Epidermal melanocyte (primary cell): ENCODE results near the gene CPA1.

Experiments used
- DNase-seq: peaks from one replicate; pipeline ENCODE4 v3.0.0; 2011; ENCODE audit warnings: low spot score; ENCODE audit not compliant: insufficient read length

Gene CPA1

DNA sequence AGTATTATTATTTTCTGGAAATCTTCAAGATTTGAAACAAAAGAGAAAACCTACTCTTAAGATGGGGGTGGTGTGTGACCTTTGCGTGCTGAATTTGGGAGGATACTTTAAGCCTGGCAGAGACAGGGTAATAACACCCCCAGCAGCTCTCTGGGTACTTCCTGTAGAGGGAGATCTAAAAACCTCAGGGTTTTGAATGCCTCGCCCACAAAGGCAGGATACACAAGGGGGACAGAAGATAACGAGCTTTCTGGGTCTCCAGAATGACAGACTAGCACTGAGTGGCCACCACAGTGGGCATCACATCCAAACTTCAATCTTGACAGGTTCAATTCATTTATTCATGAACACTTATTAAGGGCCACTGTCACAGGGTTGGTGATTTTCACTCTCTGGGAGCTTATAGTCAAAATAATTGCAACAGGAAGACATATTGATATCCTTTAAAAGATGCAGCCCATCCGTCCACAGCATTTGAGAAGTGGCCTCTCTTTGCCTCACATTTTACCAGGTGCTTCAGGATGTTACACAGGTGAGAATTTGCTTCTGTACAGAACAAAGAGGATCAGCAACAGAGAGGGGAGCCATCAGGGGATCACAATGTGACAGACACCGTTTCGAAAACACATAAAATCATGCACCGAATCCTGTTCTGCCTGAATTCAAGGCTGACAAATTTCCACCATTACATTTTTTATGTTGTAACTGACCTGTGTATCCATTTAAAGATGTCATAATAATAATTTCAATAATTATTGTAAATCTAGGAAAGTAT, 14.3 kb downstream of the CPA1 start:
- no peak for DNase-seq

DNA sequence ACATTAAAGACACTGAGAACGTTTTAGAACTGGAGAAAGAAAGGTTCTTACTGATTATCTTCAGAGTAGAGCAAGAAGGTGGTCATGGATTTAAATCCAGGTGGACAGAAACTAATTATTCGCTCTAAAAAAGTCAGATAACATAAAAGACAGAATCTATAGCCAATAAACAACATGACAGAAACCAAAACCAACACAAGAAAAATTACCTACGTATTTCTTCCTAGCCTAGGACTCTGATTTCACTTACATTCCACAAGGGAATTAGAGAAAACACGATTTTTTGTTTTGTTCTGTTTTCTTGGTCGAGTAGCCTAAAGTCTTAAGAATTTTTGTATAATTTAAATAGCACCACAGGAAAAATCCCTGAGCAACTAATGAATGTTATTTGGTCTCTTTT, 15.1 kb downstream of the CPA1 start:
- no peak for DNase-seq

DNA sequence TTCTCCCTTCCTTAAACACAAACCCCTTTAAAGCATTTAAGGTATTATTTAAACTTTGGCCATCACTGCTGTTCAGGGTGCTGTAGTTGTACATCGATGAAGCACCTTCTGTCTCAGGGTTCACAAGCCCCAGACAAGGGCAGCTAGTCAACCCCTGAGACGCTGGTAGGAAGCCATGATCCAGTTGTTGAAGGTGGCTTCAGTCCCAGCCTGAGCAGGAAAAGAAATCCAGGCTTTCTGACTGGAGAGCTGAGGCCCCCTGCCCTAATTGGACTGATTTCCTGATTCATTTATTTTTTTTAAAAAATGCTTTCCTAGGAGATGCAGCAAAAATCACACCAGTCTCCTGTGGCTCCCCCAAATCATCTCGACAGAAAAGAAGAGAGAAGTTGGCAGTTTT, 15.8 kb downstream of the CPA1 start:
- no peak for DNase-seq

DNA sequence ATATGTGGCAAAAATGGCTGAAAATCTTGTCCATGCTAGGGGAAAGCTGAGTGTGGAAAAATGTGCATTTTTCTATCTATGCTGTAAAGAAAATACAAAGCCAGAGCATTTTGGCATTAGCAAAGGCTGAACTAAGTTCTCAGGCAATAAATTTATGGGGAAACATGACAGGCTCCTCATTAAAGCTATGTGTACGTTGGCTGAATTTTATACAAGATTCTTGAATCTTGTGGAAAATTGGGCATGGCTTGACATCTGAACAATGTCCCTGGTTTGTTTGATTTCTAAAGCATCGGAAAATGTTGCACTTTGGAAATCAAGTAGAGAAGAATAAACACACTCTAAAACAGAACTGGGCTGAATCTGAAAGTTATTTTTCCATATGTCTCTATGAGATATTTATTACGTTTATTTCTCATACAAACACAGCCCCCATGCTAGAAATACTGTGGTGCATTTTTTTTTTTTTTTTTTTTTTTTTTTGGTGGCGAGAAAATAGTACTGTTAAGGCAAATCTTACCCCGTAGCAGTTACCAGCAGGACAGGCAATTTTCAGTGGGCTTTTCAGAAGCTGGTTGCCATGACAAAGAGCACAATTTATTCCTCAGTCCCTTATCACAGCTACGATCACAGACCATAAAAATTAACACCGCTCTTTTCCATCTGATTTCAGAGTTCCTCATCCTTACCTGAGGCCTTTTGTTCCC, 16.9 kb downstream of the CPA1 start:
- no peak for DNase-seq

DNA sequence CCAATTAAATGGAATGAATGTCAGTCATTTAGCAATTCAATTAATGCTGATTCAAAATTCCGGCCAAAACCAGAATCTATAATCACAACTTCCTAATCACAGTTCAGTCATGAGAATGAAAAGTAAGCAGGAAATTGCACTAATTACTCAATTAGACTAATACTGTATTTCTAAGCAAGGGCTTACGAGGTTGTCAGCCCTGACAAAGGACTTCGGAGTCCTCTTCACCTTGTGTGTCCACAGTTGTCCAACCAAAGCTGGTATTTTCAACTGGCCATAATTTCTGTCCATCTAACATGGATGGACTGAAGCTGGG, 17.4 kb downstream of the CPA1 start:
- DNase-seq = no peak

DNA sequence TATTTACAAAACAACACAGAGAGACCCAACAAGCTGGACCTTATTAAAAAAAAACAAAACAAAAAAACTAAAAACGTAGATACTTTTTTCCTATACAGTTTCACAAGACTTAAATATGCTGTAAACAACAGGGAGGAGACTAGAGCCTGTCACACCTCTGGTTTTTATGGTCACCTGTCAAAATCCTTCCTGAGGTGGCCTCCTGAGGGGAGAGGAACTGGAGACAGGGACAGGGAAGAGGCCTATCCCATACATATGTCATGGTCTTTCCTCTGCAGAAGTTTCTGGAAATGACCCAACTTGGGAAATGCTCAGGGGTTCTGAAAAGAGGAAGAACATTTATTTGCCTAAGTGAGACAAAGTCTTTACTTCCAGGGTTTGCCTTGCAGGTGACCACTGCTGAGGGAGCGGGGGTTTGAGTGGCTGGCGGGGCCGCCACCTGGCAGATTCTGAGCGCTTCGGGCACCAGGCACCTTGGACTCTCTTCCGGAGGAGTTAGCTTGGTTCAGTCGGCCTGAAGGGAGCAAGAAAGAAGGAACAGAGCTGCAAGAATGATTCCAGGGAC, 18.3 kb downstream of the CPA1 start:
- DNase-seq = no peak

DNA sequence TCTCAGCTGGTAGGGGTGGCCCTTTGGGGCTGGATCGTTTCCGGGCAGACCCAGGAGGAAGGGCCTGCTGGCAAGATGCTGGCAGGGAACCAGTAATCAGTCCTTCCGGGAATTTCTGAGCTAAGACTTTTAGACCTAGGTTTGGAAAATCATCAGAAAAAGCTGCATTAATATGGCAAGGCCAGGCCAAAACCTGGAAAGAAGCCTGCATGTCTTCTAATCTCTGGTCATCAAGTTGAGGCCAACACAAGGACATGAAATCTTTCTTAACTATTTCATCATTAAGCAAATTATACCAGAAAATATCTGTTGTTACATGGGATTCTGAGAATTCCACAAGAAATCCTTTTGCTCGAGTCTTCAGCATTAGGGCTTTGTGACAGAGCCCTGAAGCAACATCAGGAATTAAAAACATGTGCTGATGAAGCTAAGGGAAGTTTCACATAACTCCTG, 19.9 kb downstream of the CPA1 start:
- DNase-seq = peak; percentile 40

DNA sequence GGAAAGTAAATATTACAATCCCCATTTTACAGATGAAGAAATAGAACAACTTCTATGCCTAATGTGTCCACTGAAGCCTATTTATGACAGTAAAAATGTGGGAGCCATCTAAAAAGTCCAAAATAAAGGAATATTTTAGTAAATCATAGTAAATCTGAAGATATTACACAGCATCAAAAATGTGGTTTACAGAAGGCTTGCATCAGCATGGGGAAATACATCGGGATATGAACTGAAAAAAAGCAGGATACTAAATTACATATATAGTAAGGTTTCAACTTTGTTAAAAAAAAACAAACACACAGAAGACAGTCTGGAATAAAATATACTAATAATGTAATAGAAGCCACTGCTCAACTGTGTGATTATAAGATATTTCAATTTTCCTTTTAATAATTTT, 20.8 kb downstream of the CPA1 start:
- no peak for DNase-seq

DNA sequence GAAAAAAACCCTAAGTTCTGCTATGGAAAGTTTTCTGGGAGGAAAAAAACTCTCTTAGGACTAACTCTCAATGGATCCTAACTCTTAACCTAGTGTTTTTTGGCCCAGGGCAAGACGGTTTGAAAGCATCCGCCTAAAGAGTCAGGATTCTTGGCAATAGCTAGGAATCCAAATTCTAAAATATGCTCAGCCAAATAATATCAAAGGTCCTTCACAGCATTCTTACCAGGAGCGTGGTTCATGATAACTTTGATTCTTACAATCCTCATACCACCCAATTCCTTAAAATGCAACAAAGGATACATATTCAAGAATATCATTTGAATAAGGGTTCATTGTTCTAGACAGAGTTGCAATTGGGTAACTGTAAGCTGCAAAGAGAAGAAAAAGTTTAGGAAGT, 21.3 kb downstream of the CPA1 start:
- DNase-seq = no peak

DNA sequence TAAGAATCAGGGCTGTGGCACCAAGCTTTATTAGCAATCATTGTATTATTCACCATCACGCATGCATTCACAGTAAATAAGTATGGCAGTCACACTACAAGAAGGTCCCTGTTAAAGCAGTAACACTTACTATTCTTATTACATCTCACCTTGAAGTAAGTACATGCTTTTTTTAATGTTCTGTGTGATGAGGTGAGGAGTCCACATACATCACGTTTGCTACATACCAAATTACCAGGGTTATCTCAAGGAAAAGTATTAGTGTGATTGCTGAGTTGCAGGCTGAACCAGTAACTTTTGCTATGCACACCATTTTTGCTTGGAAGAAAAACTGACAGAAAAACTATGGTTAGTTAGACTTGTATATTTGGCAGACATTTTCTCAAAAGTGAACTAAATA, 24.7 kb downstream of the CPA1 start:
- no peak for DNase-seq

DNA sequence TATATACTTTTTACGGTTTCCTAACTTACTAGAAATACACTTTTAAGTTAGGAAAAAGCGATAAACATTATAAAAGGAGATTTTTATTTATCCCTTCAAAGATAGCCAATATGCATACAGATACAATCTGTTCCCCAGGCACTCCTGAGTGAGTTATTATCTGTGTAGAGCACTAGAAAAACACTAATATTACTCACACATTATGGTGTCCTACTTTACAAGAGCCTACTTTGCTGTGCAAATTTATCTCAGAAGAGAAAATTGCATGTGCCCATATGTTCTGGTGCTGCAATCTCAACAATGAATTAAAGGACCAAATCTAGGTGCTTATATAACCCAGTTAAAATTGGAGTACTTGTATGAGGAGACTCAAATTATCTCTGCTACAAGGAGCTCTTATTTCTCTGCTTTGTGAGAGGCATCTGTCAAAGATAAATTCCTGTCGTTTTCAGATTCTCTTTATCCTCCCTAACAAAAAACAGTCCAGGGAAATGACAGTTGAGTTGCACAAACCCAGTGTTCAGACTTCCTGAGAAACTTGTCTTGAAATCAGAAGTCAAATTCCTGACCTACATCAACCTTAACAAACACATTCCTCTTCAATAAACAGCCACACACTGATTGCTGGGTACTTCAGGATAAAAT, 28.9 kb downstream of the CPA1 start:
- no peak for DNase-seq

DNA sequence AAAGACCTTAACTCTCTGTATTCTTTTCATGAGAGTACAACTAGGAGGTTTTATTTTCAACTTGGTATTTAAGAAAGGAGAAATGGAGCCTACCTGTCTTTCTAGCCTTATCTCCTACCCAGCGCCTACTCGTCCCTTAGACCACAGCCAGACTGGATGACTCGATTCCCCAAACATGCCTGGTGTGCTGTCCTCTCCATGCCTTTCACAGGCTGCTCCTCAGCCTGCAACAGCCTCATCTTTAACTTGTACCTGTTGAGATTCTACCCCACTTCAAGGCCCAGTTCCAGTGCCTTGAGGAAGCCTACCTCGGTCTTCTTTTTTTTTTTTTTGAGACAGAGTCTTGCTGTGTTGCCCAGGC, 29.4 kb downstream of the CPA1 start:
- no peak for DNase-seq

DNA sequence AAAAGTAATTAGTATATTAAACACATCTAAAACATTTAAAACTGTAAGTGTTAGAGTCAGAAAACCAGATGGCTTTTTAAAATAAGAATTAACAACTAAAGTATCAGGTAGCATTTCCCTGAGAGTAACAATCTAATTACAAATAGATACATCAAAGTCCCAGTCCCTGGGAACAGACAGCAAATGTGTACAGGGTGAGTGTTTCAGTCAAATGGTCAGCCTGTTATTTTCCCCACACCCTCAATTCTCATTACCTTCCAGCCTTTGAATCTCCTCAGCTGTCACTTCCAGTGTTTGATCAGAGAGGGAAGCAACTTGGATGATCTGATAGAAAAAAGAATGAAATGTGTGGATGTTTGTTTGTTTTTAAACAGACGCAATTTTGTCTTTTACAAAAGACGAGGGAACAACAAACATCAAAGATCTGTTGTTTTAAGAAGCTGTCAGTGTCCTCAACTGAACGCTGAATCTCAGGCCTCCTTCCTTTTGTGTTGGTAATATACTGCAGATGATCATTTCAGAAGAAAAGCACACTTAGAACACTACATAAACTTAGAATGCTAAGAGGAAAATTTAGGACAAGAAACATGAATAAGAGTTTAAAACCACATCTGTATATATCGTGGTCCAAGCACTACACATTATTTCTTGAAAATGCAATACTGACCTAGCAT, 30.7 kb downstream of the CPA1 start:
- no peak for DNase-seq

DNA sequence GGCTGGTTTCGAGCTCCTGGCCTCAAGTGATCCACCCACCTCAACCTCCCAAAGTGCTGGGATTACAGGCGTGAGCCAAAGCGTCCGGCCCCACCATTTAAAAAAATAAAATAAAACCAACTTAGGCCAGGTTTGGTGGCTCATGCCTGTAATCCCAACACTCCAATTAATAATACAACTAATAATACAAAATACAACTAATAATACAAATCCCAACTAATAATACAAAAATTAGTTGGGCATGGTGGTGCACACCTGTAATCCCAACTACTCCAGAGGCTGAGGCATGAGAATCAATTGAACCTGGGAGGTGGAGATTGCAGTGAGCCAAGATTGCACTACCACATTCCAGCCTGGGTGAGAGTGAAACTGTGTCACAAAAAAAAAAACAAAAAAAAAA, 32.9 kb downstream of the CPA1 start:
- no peak for DNase-seq

DNA sequence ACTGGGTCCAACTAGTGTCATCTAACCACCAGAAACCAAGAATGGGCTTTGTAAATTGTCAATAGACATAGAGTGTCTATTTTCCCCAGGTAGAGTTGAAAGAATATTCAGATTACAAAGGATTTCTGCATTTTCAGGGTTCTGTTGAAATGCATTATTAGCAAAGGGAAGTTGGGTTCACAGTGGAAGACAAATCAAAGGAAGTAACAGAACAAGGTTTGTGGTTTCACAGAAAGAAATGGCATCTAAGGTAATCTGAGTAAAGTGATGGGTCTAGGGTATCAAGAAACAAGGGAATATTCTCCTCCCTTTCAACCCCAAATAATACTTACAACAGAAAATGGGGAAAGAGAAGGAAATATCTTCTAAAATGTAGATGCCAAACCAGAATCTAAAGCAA, 34.7 kb downstream of the CPA1 start:
- DNase-seq = no peak

DNA sequence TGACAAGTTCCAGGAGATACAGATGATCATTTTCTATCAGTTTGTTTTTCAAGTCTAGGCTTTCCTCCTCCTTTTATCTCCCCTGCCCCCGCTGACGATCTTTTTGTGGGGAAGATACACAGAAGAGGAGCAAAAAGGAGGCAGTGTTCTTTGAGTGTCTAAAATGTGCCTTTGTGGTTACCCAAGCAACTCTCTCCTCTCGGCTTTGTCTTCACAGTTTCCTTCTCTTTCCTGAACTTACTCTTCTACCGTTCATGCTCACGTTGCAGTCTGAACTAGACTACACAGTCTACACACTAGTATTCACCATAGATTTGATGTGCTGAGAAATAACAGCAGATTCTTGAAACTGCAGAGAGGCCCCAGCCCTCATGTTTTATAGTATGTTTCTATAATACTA, 36.9 kb downstream of the CPA1 start:
- DNase-seq = no peak

DNA sequence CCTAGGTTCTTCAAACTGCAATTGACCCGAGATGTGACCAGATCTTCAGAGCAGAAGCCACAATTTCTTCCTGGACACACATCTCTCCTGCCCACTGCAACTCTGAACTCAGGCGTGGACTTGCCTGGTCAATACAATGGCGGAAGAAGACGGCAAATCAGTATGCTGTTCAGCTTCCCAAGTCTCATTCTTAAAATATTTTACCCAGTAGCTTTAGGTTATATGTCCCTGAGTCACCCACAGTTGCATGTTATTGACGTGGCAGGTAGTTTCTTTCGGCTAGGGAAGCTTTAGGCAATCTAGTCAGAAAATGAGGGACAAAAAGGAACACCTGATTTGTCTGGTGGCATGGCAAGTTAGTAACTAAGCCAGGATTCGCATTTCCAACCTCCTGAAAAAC, 38.0 kb downstream of the CPA1 start:
- DNase-seq = no peak

DNA sequence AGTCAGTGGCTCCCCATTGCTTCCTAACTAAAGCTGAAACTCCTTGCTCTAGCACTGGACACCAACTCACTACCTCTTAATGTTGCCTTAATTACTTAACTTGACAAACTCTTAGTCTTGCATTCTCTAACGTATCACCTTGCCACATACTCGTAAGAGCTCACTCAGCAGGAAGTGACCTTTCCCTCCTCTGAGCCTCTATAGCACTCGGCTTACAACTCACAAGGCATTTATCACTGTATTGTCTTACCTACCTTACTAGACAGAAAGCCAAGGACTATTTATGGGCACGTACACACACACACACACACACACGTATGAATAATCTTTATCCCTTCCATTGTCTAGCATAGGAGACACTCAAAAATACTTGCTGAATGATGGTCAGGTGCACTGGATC, 39.4 kb downstream of the CPA1 start:
- no peak for DNase-seq

DNA sequence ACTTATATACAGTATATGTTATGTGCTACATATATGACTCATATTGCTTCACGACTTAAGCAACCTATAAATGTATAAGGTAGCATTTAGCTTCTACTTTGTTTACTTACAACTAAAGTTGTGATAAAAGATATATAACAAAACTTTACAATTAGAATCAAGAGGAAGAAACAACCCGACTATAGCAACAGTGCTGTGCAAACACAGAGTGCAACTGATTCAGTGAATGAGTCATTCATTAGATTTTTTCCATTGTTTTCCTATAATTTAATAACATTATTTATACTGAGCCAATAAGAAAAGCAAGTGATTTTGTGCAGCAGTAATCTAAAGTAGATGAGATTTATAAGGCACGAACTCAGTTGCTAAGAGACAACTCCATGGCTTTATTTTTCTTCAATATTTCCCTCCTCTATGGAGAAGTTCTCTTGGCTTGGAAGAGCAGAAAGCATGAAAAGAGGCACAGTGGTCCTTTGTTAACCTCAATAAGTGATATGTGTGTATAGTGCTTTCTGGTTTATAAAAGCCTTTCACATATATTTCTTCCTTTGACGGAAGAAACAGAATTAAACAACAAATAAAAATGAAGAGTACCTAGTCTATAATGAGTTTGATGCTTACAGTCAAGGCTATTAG, 40.8 kb downstream of the CPA1 start:
- DNase-seq = no peak

DNA sequence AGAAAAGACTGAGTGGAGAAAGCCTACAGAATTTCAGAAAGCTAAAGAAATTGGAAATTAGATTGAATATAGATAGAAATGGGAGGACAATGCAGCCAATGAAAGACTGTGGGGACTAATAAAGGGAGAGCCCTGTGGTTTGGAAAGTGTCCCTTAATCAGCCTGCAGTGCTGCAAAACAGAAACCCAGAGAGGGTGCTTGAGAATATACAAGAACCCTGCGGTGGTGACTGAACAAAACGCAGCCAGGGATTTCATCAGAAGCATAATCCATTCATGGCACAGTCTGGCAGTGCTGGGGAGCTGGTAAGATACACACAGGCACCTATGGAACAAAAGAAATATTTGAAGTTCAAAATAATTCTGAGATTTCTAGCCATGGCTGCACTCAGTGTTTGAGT, 41.4 kb downstream of the CPA1 start:
- no peak for DNase-seq

DNA sequence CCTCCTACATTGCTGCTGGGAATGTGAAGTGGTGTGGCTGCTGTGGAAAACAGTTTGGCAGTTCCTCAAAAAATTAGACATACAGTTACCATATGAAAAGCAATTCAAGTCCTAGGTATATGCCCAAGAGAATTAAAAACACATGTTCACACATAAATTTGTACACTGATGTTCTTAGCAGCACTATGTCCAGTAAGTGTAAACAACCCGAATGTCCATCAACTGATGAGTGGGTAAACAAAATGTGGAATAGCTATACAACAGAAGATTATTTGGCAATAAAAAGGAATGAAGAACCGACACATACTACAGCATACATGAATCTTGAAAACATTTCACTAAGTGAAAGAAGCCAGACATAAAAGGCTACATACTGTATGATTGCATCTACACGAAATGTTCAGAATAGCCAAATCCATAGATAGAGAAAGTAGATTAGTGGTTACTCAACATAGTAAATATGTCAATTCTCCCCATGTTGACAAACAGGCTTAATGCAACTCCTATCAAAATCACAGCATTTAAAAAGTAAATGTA, 43.3 kb downstream of the CPA1 start:
- no peak for DNase-seq
